ENCODE data around the gene EYA3.

GRCh38 chr1:27940297-27940696 lies 148.1 kb downstream of the EYA3 start:
- no peak for TF ChIP-seq ZNF274 (IDR thresholded peaks at IDR 0.05; ENCODE audit: low read depth, low read length)
- TF ChIP-seq SUZ12 (IDR thresholded peaks at IDR 0.05; ENCODE audit: extremely low read depth, insufficient read depth, insufficient read length): no peak

Data from NT2/D1 (cell line).